ENCODE data around the gene LYAR. TPM values are rescaled to one million over a fixed set of nuclear protein-coding genes. Genes with fewer than 3 reads are reported as not detected.

Gene LYAR
- total and polyA plus RNA-seq, 10 of the 15 experiments (the other 5 are each of a cell fraction or from before 2014, with no cell fraction given) = 18.3 to 85.4 (median 40.1) TPM

GRCh38 chr4:4248029-4248884, 41.7 kb downstream of the LYAR start, which contains the start of gene TMEM128:
TSS of gene TMEM128 (minus strand) at chr4:4248223. CDS start at chr4:4248202, 21 bp downstream.
- Histone ChIP-seq H3K9ac (ENCODE audit: control insufficient read depth, insufficient read depth, low read length) (peak within 1 kb of the TSS; percentile 94), H3K4me2 (ENCODE audit: control insufficient read depth, insufficient read depth) (peak within 1 kb of the TSS; percentile 81), H4K20me1 (ENCODE audit: control insufficient read depth, insufficient read depth) (no peaks in the 10 kb centered on the region), H3K79me2 (ENCODE audit: control insufficient read depth, insufficient read depth, low read length) (peaks cover 13% of the 10 kb centered on the region), H3K27me3 (replicated peaks in 1 of 2; ENCODE audit: control insufficient read depth in 2 of 2, insufficient read depth in 2 of 2, low read length in 1 of 2) (no peaks in the 10 kb centered on the region), H3K4me1 (ENCODE audit: control insufficient read depth, insufficient read depth, low read length) (peaks cover 7% of the 10 kb centered on the region), H3K9me3 (replicated peaks; ENCODE audit: control insufficient read depth, insufficient read depth, low read length) (no peaks in the 10 kb centered on the region), H3K27ac (ENCODE audit: control insufficient read depth, insufficient read depth) (peak within 1 kb of the TSS; percentile 84), H3K36me3 (ENCODE audit: control insufficient read depth in 2 of 2, insufficient read depth in 2 of 2, low read length in 1 of 2) (peaks cover 3 to 6% of the 10 kb centered on the region in 2 experiments; a peak in 3 of 4 replicates), H2AFZ (ENCODE audit: control insufficient read depth, low read depth, low read length) (peak within 1 kb of the TSS; percentile 93), H3K4me3 (peak within 1 kb of the TSS; percentile 97)
- peak; percentile 65 for DNase-seq (ENCODE audit: low read depth, low spot score)
- in situ Hi-C loops (cut with MboI) (no loop called here), intact Hi-C loops (cut with micrococcal nuclease; ENCODE audit: unreplicated experiment) (no loop called here)
- ATAC-seq = peak; percentile 97
- ChIA-PET RAD21 (ENCODE audit: unreplicated experiment) (interaction anchor here (1.1 to 1.6 kb wide), 2 partner anchors 11 to 88 kb away, joined by 3 read pairs; no protein-coding TSS in a partner anchor), CTCF (interaction anchor here (1.0 to 1.5 kb wide), 5 partner anchors 11 to 182 kb away, joined by 3 to 11 read pairs (median 4); no protein-coding TSS in a partner anchor), POLR2A (interaction anchor here (0.6 to 1.3 kb wide), 3 partner anchors 7 to 89 kb away, joined by 3 to 4 read pairs (median 3); no protein-coding TSS in a partner anchor), SMC1A (ENCODE audit: uncharacterized antibody, unreplicated experiment) (interaction anchor here (0.6 to 1.6 kb wide), 4 partner anchors 9 to 88 kb away, joined by 3 to 4 read pairs (median 3); no protein-coding TSS in a partner anchor)
- WGBS (ENCODE audit: insufficient coverage, insufficient replicate concordance, low lambda C conversion rate, missing lambda C conversion rate) = 1% methylated on average over 61 of the region's 62 CpGs
- TSS peak; percentile 99 for BruUV-seq (replicated peaks)
- FAIRE-seq = peak; percentile 85
- no peak for TF ChIP-seq ZBED1 (IDR thresholded peaks at IDR 0.05; ENCODE audit: borderline replicate concordance)
- TF ChIP-seq NFYA (IDR thresholded peaks at IDR 0.05; ENCODE audit: borderline replicate concordance, low read depth, low read length) = no peak
- no peak for TF ChIP-seq SMC3 (IDR thresholded peaks at IDR 0.05; ENCODE audit: borderline replicate concordance, low read length)
- TF ChIP-seq ZBTB4 (CRISPR knock-in tag; IDR thresholded peaks at IDR 0.05) = no peak
- no peak for TF ChIP-seq KAT2A (conservative IDR thresholded peaks at IDR 0.05; ENCODE audit: control insufficient read depth, low read depth, low read length)
- peak; percentile 49 for TF ChIP-seq PKNOX1 (IDR thresholded peaks at IDR 0.05)
- no peak; the same call in none of the 2 replicates for TF ChIP-seq RUNX3 (IDR thresholded peaks at IDR 0.05; ENCODE audit: low read length)
- no peak for TF ChIP-seq TCF12 (IDR thresholded peaks at IDR 0.05; ENCODE audit: low read depth, low read length)
- no peak for TF ChIP-seq RCOR1 (conservative IDR thresholded peaks at IDR 0.05; ENCODE audit: low read depth, low read length)
- TF ChIP-seq MEF2B (IDR thresholded peaks at IDR 0.05; ENCODE audit: partially characterized antibody, poor library complexity, severe bottlenecking) = no peak
- no peak for TF ChIP-seq NFXL1 (IDR thresholded peaks at IDR 0.05; ENCODE audit: borderline replicate concordance)
- TF ChIP-seq CTCF (IDR thresholded peaks at IDR 0.05 in 2 of 3, conservative IDR thresholded peaks at IDR 0.05 in 1 of 3; ENCODE audit: control insufficient read depth in 2 of 3, extremely low read depth in 1 of 3, insufficient read depth in 1 of 3, low read depth in 3 of 3, low read length in 3 of 3) = 0 out of 6 replicates have a peak, but pooled peaks of 1 of the 3 experiments have one; percentile 8
- TF ChIP-seq ZNF622 (IDR thresholded peaks at IDR 0.05) = no peak
- no peak for TF ChIP-seq EGR1 (IDR thresholded peaks at IDR 0.05; ENCODE audit: borderline replicate concordance in 1 of 2, low read depth in 2 of 2, low read length in 2 of 2)
- TF ChIP-seq MXI1 (IDR thresholded peaks at IDR 0.05; ENCODE audit: low read depth, low read length) = peak; percentile 72; the same call in 1 of the 2 replicates
- no peak for TF ChIP-seq ZNF384 (IDR thresholded peaks at IDR 0.05; ENCODE audit: borderline replicate concordance, low read depth, low read length)
